HG03460 (cell line): ENCODE data around the gene PDZK1IP1.

ENCODE experiments used
- ATAC-seq: cut with Tn5 transposase; IDR thresholded peaks from one replicate; pipeline ENCODE4 v1.9.1; 2021; ENCODE audit not compliant: unreplicated experiment

The PDZK1IP1 gene, protein sequence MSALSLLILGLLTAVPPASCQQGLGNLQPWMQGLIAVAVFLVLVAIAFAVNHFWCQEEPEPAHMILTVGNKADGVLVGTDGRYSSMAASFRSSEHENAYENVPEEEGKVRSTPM

DNA sequence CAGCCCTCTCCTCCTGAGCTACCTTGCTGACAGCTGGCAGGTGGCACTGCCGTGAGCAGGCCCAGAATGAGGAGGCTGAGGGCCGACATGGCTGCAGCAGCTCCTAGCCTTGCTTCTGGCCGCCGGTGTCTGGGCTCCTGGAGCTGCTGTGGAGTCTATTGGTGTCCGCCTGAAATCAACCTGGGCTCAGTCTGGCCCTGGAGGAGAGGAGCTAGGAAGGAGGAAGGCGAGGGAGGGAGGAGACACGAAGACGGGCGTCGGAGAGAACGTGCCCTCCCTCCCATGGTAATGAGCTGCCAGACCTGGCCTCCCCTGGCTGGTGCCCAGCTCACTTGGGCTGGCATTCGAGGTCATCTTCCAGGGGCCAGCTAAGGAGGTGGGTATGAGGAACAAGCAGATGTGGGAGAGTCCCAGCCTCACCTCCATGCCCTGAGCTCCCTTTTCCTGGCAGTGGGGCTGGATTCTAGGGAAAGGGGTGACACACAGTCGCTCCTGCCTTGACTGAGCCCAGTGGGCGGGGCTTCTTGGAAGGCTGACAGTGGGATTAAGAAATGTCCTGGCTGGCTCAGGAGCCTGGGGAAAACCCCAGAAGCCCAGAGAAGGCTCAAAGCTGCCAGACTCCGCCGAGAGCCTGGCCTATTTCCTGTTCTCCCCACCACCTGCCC is at the start of gene PDZK1IP1:
PDZK1IP1 (minus strand) TSS at position 193 of the 665 bp plus-strand sequence; CDS start at position 89, 104 bp downstream.
- ATAC-seq, result no peak

DNA sequence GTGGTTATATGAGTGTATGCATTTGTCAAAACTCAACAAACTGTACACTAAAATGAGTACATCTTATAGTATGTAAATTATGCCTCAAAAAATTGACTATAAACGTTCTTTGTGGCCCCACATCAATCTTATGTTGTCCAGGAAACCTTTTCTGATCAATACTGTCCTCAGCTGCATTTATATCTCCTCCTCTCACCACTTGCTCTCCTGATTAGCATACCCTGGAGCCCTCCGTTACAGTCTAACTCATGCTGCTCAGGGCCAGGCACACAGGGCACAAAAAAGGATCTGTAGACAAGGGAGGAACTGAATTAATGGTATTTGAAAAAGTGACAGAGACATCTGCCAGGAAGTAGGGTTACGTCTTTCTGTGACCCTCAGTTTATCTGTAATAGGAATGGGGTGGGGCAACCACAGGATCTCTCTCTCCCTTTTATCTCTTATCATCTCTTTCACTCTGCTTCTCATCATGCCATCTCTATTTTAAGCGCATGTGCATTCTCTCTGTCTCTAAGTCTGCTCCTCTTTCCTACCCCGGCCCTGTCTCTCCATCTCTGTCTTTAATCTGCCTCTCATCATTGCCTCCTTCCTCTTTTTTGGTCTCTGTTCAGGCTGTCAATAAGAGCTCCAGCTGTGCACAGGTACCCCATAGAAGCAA is 49.2 kb upstream of the PDZK1IP1 start:
- no peak for ATAC-seq

GRCh38 chr1:47235806-47236205 is 46.0 kb upstream of the PDZK1IP1 start:
- ATAC-seq, result no peak

GRCh38 chr1:47235241-47235681 is 45.4 kb upstream of the PDZK1IP1 start:
- ATAC-seq, result no peak

- ATAC-seq, result no peak
Observed at GRCh38 chr1:47233186-47233585, 43.4 kb upstream of the PDZK1IP1 start.

- no peak for ATAC-seq
Observed at GRCh38 chr1:47232187-47232874, 42.5 kb upstream of the PDZK1IP1 start, which contains the start of gene TAL1. TAL1 (minus strand) TSS chr1:47232225; CDS start chr1:47225888, 6,337 bp downstream.

DNA sequence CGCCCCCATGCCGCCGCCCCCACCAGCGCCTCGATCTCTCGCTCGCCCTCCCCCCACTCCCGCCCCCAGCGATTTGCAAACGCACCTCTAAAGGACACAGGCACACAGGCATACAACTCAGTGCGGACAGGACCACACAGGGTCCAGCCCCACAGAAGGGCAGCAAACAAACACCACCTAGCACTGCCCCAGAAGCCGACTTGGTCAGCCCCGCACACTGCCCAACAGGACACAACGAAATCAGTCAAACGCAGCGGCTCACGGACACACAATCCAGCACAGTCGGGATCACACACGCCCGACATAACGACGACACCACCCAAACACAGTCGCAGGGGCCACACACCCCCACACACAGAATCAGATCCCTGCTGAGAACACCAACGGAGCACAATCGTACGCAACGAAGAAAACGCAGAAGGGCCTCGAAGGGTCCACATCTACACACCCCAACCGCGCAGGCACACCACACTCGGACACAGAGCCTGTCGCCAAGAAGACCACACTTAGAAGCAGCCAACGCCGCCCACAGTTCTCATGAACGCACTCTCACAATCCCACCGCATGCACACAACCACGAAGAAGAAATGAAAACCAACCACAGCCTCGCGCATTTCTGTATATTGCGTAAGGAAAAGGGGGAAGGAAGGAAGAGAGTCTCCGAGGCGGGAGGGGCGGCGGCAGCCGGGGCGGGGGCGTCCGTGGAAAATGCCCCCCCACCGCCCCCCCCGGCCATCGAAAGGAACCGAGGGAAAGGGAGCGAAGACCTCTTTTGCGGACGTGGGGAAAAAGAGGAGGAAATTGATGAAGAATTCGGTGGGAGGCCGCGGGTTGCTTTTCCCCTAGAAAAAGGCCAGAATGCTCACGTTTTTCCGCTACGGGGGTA is 41.7 kb upstream of the PDZK1IP1 start:
- ATAC-seq, result no peak

GRCh38 chr1:47230692-47231300 is 41.0 kb upstream of the PDZK1IP1 start:
- ATAC-seq, result no peak

DNA sequence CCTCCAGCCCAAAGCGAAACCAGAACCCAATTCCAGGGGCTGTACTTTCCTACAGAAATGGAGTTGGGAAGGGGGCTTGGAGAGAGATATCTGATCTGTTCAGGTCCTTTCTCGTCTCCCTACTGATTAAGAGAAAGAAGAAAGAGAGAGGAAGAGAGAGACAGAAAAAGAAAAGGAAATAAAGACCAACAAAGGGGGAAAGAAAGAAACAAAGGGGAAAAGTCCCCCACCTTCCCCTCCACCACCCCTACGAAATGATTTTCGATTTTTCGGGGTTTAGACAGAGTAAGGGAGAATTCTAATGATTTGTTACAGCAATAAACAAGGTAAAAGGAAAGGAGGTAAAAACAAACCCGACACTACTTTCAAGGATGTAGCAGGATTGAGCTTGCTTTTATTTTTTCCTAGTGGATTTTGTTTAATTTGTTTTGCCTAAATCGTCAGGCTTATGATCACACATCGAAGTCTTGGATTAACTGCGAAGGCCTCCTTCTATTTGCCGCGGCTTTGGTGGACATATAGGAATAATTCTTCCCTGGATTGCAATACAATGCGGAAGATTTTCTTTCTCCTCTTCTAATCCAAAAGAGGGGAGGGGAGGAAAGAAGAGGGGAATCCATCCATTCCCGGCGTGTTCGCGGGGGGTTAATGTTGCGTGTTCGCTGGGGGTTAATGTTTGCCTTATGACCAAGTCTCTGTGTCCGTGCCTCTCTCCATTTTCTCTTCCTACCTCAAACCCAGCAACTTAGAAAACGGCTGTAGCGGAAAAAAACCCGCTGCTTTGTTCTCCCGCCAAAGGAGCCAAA is 40.3 kb upstream of the PDZK1IP1 start:
- ATAC-seq, result no peak

GRCh38 chr1:47229031-47229885 is 39.4 kb upstream of the PDZK1IP1 start:
- ATAC-seq, result no peak

DNA sequence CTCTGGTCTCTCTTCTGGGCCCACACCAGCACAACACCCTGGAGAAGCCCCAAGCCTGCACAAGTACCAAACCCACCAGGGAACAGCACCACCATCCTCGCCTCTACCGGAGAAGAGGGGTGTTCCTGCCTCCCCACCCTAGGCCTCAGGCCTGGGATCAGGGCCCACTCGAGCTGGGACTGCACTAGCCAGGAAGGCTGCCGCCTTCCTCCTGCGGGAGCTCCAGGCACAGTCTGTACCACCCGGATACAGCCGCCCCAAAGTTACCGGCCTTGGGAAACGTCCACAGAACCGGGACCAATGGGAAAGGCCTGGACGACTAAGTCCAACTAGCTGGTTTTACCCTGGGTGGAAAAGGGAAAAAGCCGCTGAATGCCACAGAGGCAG is 38.8 kb upstream of the PDZK1IP1 start:
- ATAC-seq, result no peak

DNA sequence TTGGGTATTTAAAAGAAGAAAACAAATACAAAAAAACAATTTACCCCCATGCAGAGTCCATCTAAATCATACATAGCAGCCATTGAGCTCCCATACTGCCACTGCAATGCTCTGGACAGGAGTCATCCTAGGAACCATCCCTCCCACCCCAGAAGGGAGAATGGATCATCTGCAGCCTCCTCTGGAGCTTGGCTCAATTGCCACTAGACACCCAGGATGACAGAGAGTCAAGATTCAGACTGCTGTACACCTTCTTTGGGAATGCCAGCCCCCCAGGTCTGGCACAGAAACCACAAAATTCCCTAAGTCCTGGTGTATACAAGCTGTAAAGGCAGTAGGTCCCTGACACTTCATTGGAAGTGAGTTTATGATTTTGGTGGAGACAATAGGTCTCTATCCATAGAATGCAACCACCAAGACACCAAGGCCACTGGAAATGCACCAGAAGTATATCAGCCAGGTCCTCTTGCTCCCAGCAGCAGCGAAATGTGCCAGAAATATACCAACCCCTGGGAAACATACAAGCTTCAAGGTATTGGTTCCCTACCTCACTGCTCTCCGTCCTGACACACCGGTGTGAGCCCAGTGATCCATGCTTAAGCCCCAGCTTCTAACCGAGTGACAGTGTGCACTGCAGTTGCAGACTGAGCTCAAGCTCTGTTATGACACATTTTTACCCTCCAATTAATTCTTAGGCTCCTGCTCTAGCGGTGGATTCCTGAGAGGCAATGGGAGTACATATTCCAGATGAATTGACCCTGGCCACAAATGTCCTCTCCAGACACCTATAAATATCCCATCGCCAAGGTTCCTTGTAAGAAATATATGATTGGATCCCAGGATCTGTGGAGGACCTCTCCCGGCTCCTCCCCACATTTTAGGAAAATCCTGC is 37.8 kb upstream of the PDZK1IP1 start:
- no peak for ATAC-seq

DNA sequence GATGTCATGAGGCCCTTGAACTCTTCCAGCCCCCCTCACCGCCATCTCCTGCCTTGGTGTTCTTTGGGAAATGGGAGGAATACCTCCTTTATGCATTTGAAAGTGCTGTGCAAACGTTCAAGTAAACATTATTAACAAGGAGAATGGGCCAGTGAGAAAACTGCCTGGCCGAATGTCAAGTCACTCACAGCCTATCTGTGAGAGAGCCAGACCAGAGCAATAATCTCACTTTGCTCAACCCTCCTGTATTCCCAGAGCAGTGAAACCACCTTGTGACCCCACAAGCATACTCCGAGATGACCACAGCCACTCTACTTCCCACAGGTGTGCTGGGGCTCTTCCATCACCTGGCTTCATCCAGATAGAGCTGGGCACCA is 37.0 kb upstream of the PDZK1IP1 start:
- ATAC-seq, result no peak

GRCh38 chr1:47226121-47226838 is 36.4 kb upstream of the PDZK1IP1 start:
- ATAC-seq, result no peak

GRCh38 chr1:47225430-47226100 is 35.7 kb upstream of the PDZK1IP1 start:
- no peak for ATAC-seq

DNA sequence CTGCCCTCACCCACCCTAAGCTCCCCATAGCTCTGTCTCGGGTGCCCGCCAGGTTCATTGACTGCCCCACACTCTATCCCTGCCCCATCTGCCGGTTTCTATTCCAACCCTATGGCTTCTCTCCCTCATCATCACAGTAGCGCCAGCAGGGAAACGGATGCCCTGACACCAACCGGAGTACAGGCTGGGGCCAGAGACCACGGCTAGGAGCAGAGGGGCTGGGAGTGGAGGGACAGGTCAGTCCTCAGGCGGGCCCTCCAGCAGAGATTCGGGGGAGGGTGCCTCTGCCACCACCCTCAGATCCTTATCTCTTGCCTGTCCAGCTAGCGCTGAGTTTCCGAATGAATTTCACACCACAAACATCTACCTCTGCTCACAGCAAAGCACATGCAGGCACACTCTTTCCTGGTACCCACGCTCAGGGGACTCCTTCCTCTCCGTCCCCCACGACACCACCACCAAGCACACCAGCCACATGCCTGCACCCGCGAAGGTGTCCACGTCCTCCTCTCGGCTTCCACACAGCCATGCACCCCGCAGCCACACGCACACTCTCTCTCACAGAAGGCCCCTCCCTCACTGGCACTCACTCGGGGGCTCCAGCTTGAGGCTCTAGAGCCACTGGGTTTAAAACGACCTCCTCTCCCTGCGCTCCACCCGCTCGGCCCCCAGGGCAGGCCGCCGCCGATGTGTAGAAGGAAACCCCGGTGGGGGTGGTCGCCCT is 35.0 kb upstream of the PDZK1IP1 start:
- no peak for ATAC-seq
